Stimulated activated CD8-positive, alpha-beta memory T cell treated with anti-CD3 and anti-CD28 coated beads, Interleukin-15, amount 100 ng/mL, for 4 hours (primary cell): Measurements from ENCODE around the gene CENPX.

ENCODE experiments used
- DNase-seq, 2 donors: peaks; one replicate each; pipeline ENCODE4 v3.0.0-alpha.2; 2020; ENCODE audit warnings: low read depth in 2 of 2

Gene CENPX

GRCh38 chr17:82022310-82022980, at the start of gene CENPX:
CENPX (minus strand) TSS chr17:82022878; CDS start chr17:82022861, 17 bp downstream.
- DNase-seq: no peak

DNA sequence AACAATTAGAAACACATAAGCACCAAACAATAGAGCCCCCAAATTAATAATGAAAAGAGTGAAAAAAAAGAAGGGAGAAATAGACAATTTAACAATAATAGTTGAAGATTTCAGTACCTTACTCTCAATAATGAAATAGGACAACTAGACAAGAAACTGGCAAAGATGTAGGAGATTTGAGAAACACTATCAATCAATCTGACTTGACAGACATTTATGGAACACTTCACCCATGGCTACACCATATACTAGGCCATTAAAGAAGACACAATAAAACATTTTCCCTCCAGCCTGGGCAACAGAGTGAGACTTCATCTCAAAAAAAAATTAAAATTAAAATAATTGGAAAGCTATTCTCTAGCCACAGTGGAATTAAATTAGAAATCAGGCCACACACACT, 47.9 kb upstream of the CENPX start:
- DNase-seq: no peak

- peak; percentile 26 to 45 for DNase-seq
Observed at GRCh38 chr17:82065638-82066303, 43.1 kb upstream of the CENPX start, which contains the start of gene DUS1L. DUS1L (minus strand) TSS chr17:82065804; CDS start chr17:82065059, 745 bp downstream.

- no peak for DNase-seq
Observed at GRCh38 chr17:82065193-82065637, 42.5 kb upstream of the CENPX start.

DNA sequence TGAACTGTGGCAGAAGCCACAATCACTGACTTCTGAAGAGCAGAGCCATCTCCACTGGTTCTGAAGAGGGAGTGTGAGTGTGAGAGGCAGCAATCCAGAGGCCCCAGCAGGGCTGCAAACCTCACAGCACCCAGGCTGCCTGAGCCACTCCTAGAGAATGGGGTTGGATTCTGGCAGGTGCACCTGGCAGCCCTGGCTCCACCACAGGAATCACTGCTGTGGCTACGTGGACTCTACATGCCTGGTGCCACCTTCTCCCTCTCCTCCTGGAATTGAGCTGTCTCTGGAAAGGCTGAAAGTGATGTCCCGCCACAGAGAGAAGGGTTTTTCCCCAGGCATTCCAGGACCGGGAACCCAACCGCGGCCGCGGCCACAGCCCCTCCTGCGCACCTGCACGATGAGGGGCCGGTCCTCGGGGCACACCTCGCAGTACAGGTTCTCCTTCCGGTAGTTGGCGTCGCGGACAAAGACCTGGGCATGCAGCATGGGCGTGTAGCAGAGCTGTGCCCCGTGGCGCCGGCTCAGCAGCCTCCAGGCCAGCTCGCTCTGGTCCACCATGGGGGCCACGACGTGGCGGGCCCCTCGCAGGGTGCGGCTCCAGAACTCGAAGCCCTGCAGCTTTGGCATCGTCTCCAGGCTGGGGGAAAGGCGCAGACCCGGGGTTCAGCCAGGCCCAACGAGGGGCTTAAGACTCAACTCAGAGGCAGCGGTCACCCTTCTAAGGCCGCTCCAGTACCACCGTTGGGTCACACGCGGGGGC, 41.9 kb upstream of the CENPX start:
- DNase-seq: no peak

DNA sequence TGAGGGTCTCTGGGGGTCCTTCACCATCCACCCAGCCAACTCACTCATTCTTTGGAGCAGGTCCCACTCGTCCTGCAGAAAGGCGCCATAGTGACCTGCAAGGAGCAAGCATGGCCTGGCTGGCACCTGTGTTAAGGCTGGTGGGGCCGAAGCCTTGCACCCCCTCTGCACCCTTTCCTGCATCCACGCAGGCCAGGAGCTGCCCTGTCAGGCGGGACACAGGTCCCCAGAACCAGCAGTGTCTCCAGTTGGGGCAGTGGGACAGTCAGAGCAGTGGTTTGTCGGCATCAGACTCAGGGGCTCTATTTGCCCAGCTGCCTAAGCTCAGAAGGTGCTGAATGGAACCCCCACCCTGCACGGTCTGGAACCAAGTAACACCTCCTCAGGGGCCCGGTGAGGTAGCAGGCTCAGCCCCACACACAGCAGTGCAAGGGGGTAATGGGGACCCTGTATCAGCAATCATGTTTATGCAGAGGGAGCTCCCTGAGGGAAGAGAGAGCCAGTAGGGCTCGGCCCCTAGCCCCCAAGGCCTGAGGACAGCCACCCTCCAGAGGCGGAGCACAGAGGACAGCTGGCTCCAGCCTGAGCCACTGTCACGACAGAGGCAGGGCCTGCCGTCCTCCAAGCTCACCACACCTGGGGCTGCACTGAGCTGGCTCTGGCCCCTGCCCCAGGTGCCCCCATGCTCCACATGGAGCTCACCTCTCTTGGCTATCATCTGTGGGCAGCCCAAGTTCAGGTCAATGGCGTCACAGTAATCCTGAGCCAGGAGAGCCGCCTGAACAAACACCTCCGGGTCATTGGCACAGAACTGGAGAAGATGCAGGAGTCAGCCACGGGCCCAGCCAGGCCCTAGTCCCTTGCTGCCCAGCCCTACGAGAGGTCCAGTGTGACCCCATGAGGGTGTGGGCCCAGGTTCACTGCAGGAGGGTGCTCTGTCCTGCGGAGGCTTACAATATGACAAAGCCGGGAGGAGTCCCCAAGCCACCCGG, 41.0 kb upstream of the CENPX start:
- DNase-seq: no peak

- DNase-seq: no peak
Observed at GRCh38 chr17:82062984-82063368, 40.3 kb upstream of the CENPX start.

DNA sequence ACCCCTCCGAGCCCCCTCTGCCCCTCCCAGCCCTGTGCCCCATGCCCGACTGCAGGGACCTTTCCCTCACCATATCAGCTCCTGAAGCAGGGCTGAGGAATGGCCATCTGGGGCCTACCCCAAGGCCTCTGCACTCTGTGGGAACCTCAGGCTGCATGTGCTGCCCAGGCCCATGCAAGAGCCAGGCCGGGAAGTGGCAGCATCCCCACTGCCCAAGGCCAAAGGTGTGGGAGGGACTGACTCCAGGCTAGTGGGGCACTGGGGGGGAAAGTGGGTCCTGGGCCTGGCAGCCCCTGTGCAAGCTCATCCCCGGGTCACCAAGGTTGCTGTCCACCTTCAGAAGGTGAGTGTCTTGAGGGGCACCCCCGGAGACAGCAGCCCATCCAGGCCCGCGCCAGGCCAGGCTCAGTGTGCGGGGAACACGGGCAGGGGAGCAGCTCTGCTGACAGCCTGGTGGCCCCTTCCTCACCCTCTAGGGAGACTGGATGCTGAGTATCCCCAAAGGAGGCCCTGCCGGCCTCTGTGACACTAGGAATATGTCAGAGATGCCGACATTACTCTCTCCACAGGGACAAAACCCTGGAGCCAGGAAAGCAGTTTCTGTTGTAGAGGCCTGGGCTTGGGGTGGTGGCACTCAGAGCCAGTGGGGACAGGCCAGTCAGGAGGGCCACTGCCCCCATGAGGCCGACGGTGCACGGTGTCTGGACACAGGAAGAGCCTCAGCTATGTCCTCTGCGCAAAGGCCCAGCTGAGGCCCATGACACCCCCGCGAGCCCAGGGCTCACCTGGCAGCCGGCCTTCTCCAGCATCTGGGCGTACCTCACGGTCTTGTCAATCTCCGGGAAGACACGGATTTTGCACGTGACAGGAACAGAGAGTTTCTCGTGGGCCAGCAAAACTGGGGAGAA, 39.7 kb upstream of the CENPX start:
- DNase-seq: no peak

GRCh38 chr17:82061047-82061925, 38.6 kb upstream of the CENPX start:
- DNase-seq: no peak

DNA sequence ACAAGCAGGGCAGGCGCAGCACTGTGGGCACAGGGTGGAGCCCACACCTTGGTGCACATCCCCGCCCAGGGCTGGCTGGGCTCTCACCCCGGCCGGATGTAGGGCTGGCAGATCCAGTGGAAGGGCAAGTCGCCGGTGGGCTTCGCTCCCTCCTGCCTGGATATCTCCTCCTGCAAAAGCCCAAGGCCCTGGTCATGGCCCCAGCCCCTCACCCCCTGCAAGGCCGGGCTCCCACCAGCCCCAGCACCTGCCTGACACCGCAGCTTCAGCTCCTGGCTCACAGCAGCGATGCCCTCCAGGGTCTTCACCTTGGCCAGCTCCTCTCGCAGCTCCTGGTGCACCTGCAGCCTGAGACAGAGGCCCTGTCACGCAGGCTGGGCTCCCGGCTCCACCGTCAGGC, 37.9 kb upstream of the CENPX start:
- DNase-seq: no peak

GRCh38 chr17:82060001-82060380, 37.3 kb upstream of the CENPX start:
- DNase-seq: no peak

DNA sequence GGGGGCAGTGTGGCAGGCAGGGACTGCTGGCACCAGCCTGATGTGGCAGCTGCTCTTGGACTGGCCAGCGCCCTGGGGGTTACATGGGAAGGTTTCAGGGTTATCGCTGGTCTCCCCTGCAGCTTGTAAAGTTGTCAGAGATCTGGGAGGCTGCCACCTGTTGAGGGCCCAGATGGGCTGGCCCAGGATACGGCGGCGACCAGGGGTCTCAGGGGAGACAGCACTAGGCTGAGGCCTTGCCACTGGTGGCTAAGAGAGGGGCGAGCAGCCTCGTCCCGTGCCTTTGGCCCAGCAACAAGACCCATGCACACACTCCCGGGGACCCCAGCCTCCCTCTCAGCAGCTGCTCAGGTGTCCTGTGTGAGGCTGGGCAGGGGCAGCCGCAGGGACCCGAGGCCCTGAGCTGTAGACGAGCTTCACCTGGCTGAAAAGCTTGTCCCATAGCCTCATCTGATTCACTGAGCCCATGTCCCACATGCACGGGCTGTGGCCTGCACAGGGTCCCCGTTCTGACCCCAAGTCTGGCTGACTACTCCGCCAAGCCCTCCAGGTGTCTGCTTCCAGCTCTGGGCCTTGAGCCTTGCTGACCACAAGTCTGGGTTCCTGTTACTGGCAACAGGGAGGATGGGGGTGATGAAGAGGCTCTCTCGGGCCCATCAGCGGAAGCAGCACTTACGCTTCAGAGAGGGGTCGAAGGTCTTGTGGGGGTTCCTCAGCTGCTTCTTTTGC, 36.8 kb upstream of the CENPX start:
- DNase-seq: no peak

DNA sequence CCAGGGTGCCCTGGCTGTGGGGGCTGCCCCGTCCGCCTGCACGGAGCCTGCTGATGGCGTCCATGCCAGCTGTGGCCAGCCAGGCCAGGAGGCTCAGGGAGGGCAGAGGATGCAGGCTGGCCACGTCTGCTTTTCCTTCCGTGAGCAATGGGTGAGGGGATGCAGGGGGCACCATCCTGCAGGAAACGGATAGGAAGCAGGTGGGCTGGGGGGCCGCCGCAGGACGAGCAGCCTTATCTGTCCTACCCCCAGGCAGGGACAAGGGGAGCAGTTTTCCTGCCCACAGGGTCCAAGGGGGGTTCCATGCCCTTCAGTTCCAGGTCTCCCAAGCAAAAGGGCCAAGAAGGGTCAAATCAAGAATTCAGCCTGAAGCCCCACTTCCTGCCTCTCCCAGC, 36.2 kb upstream of the CENPX start:
- no peak for DNase-seq

DNA sequence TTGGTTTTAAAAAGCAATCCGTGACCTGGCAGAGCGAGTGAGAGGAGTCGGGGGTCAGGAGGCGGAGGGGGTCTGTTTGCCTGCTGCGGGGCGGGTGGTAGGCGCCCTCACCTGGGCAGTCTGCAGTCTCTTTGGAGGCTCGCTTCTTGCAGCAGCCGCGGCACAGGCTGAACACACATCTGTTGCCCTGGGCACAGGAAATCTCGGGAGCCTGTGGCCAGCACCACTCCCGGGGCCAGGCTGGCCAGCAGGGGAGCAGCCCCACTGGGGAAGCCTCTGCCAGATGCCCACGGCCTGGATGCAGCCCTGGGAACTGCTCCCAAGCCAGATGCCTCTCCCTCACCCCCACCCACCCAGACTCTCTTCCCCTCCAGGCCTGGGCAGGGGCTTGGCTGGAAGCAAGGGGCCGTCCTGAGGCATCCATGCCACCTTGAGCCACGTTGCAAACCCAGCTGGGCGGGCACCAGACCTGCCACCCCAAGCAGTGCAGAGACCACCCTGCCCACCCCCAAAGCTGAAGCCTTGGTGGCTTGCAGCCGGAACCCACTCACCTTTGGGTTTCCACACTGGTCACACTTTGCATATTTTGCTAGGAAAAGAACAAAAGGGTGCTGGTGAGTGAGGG, 35.7 kb upstream of the CENPX start:
- DNase-seq: no peak

- no peak for DNase-seq
Observed at GRCh38 chr17:82056729-82057621, 34.3 kb upstream of the CENPX start.

- no peak for DNase-seq
Observed at GRCh38 chr17:82055965-82056728, 33.5 kb upstream of the CENPX start.
